A673 (cell line): ENCODE results near the gene GSAP. TPM values are rescaled to one million over a fixed set of nuclear protein-coding genes. Genes with fewer than 3 reads are reported as not detected.

Experiments
- BruUV-seq: library from RNA; stranded (reverse); fragments of 400-500 nt; replicated peaks from 2 replicates; lab custom pipeline; 2021; lab: Mats Ljungman, UMichigan
- CTCF ChIA-PET: fragments of 300-600 bp; sonication (Branson Sonifier 250); formaldehyde crosslinking; loops from one replicate; lab custom pipeline; 2022; ENCODE audit warnings: antibody characterized with exemption; lab: Charles Lee
- POLR2A ChIA-PET: fragments of 300-600 bp; sonication (Branson Sonifier 250); formaldehyde crosslinking; loops from one replicate; lab custom pipeline; 2022; ENCODE audit warnings: antibody characterized with exemption; ENCODE audit not compliant: low non-redundant PET; lab: Charles Lee
- DNase-seq: peaks from one replicate; pipeline ENCODE4 v3.0.0-alpha.2; 2015; ENCODE audit warnings: low spot score
- H3K27ac ChIP-seq: fragments of 200-600 bp; sonication (generic); 2 replicates; pipeline ENCODE4 v1.5.1; 2016; ENCODE audit warnings: mixed run types, low read depth, mild to moderate bottlenecking, mixed read lengths, antibody characterized with exemption, low read length; ENCODE audit not compliant: poor library complexity, severe bottlenecking
- H3K27me3 ChIP-seq: fragments of 200-600 bp; sonication (generic); replicated peaks from 2 replicates; pipeline ENCODE4 v1.6.1; 2017; ENCODE audit warnings: mixed run types, low read depth, mild to moderate bottlenecking, mixed read lengths, antibody characterized with exemption, low read length; ENCODE audit not compliant: insufficient read depth, poor library complexity
- H3K36me3 ChIP-seq: fragments of 200-600 bp; sonication (generic); 2 replicates; pipeline ENCODE4 v1.6.1; 2016; ENCODE audit warnings: mixed run types, mild to moderate bottlenecking, mixed read lengths, antibody characterized with exemption, low read length; ENCODE audit not compliant: insufficient read depth, poor library complexity, severe bottlenecking
- H3K4me1 ChIP-seq: fragments of 200-600 bp; sonication (generic); 2 replicates; pipeline ENCODE4 v1.6.1; 2017; ENCODE audit warnings: mixed run types, mild to moderate bottlenecking, mixed read lengths, antibody characterized with exemption, low read length; ENCODE audit not compliant: insufficient read depth, poor library complexity, severe bottlenecking
- H3K4me3 ChIP-seq: fragments of 200-600 bp; sonication (generic); 2 replicates; pipeline ENCODE4 v1.5.1; 2016; ENCODE audit warnings: low read depth, mixed run types, mild to moderate bottlenecking, mixed read lengths, low read length; ENCODE audit not compliant: poor library complexity, severe bottlenecking
- H3K9me3 ChIP-seq: fragments of 200-600 bp; sonication (generic); 2 replicates; pipeline ENCODE4 v1.6.1; 2016; ENCODE audit warnings: mixed run types, low read depth, mild to moderate bottlenecking, mixed read lengths, antibody characterized with exemption, low read length; ENCODE audit not compliant: poor library complexity, severe bottlenecking
- EZH2 ChIP-seq: fragments of 200-600 bp; sonication (generic); IDR thresholded peaks from 2 replicates; pipeline ENCODE4 v1.6.1; 2017; ENCODE audit warnings: borderline replicate concordance, low read depth, mild to moderate bottlenecking, mixed read lengths, antibody characterized with exemption, low read length; ENCODE audit not compliant: poor library complexity, severe bottlenecking
- intact Hi-C: fragments of 100-400 bp; cut with micrococcal nuclease; formaldehyde crosslinking; loops from one replicate; pipeline ENCODE4 v1.10.0; 2022; ENCODE audit not compliant: unreplicated experiment
- total RNA-seq: library from RNA; stranded (reverse); gene quantifications from 2 replicates; pipeline ENCODE4 v1.2.3, GENCODE V29; 2021
- TF ChIP-seq, protein P1 (sequence below): fragments of 300-800, 200-600 bp; sonication (generic); conservative IDR thresholded peaks from 2 replicates; pipeline ENCODE4 v1.5.1; 2017; ENCODE audit warnings: low read depth, mild to moderate bottlenecking, antibody characterized with exemption, low read length, moderate library complexity, mixed read lengths

Gene GSAP
- total RNA-seq, 1 experiment from 2014 or later, result 0.15 TPM

- Histone ChIP-seq H3K4me3 (no peak overlapping the region), H3K4me1 (no peaks in the 10 kb centered on the region), H3K9me3 (no peaks in the 10 kb centered on the region), H3K27ac (no peak overlapping the region), H3K36me3 (no peaks in the 10 kb centered on the region), H3K27me3 (peaks cover 24% of the 10 kb centered on the region)
- CTCF ChIA-PET, result no interaction called here
- POLR2A ChIA-PET, result no interaction called here
- TF ChIP-seq, protein P1, sequence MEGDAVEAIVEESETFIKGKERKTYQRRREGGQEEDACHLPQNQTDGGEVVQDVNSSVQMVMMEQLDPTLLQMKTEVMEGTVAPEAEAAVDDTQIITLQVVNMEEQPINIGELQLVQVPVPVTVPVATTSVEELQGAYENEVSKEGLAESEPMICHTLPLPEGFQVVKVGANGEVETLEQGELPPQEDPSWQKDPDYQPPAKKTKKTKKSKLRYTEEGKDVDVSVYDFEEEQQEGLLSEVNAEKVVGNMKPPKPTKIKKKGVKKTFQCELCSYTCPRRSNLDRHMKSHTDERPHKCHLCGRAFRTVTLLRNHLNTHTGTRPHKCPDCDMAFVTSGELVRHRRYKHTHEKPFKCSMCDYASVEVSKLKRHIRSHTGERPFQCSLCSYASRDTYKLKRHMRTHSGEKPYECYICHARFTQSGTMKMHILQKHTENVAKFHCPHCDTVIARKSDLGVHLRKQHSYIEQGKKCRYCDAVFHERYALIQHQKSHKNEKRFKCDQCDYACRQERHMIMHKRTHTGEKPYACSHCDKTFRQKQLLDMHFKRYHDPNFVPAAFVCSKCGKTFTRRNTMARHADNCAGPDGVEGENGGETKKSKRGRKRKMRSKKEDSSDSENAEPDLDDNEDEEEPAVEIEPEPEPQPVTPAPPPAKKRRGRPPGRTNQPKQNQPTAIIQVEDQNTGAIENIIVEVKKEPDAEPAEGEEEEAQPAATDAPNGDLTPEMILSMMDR, result no peak
- TF ChIP-seq EZH2, result no peak
- no TSS peak for BruUV-seq
- no peak for DNase-seq
- intact Hi-C loops, result no loop called here
These were observed 5.0 kb upstream of the GSAP start for GRCh38 chr7:77420986-77421672.

DNA sequence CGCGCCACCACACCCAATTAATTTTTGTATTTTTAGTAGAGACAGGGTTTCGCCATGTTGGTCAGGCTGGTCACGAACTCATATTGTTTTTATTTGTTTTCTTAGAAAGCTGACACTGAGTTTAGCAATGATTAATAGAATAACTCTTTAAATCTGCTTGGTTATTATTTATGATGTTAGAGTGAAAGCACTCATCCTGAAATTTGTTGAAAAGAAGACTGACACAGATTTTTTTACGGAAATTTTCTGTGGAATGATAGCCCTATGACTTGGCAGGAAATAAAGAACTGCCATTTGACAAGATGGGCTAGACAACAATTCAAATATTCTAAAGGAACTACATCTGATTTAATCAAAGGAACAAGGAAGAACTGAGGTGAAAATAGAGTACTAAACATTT, 4.3 kb upstream of the GSAP start:
- TF ChIP-seq EZH2, result no peak
- TF ChIP-seq, protein P1, result no peak
- POLR2A ChIA-PET, result no interaction called here
- CTCF ChIA-PET, result no interaction called here
- peaks cover 27% of the 10 kb centered on the region for H3K27me3 ChIP-seq
- H3K4me3 ChIP-seq, result no peak overlapping the region
- no peaks in the 10 kb centered on the region for H3K36me3 ChIP-seq
- H3K4me1 ChIP-seq, result no peaks in the 10 kb centered on the region
- H3K27ac ChIP-seq, result no peak overlapping the region
- BruUV-seq, result no TSS peak
- no peaks in the 10 kb centered on the region for H3K9me3 ChIP-seq
- intact Hi-C loops, result no loop called here
- no peak for DNase-seq

GRCh38 chr7:77419102-77419501, 3.0 kb upstream of the GSAP start:
- ChIA-PET POLR2A (no interaction called here), CTCF (no interaction called here)
- no peak overlapping the region for H3K4me3 ChIP-seq
- no peaks in the 10 kb centered on the region for H3K4me1 ChIP-seq
- no peaks in the 10 kb centered on the region for H3K36me3 ChIP-seq
- no peak for DNase-seq
- no peaks in the 10 kb centered on the region for H3K9me3 ChIP-seq
- BruUV-seq, result no TSS peak
- H3K27ac ChIP-seq, result no peak overlapping the region
- TF ChIP-seq, protein P1, result no peak
- no peak for TF ChIP-seq EZH2
- peaks cover 32% of the 10 kb centered on the region for H3K27me3 ChIP-seq
- intact Hi-C loops, result no loop called here
